HG02852 (cell line): ENCODE data around the gene OR1E2.
"Not testable (repeated sequence)": the region's sequence is repeated elsewhere in the genome, so short reads cannot be mapped to it uniquely, and the experiment has no call there.

Source experiments
- ATAC-seq: cut with Tn5 transposase; IDR thresholded peaks from one replicate; pipeline ENCODE4 v1.9.1; 2021; ENCODE audit warnings: mild to moderate bottlenecking, moderate library complexity; ENCODE audit not compliant: unreplicated experiment

Gene OR1E2, protein sequence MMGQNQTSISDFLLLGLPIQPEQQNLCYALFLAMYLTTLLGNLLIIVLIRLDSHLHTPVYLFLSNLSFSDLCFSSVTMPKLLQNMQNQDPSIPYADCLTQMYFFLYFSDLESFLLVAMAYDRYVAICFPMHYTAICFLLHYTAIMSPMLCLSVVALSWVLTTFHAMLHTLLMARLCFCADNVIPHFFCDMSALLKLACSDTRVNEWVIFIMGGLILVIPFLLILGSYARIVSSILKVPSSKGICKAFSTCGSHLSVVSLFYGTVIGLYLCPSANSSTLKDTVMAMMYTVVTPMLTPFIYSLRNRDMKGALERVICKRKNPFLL

GRCh38 chr17:3433741-3434140, at the start of gene OR1E2:
TSS of gene OR1E2 (minus strand) at chr17:3433841. CDS start at chr17:3433841, 0 bp downstream.
- no peak for ATAC-seq

DNA sequence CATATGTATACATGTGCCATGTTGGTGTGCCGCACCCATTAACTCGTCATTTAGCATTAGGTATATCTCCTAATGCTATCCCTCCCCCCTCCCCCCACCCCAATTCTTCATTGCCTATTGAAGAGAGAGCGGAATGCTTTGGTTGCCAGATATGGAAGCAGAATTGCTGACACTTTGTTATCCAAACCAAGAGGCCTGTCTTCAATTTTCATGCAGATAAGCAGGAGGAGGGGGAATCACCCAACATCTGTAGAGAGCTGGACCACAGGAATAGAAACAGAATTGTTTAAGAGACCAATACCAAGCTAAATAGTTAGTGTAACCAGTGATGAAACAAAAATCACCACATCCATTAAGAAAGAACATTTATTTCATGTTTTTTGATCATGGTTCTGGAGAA, 49.2 kb upstream of the OR1E2 start:
- ATAC-seq = no peak

DNA sequence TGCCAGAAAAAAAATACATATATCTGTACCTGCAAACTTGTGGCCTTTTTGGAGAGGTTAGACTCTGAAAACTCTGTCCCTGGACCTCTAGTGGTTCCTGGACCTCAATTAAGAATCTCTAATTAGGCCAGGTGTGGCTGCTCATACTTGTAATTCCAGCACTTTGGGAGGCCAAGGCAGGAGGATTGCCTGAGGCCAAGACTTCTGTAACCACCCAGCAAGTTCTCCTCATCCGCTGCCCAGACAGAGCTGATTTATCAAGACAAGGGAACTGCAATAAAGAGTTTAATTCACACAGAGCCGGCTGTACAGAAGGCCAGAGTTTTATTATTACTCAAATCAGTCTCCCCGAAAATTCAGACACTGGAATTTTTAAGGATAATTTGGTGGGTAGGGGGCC, 46.3 kb upstream of the OR1E2 start:
- no peak for ATAC-seq

DNA sequence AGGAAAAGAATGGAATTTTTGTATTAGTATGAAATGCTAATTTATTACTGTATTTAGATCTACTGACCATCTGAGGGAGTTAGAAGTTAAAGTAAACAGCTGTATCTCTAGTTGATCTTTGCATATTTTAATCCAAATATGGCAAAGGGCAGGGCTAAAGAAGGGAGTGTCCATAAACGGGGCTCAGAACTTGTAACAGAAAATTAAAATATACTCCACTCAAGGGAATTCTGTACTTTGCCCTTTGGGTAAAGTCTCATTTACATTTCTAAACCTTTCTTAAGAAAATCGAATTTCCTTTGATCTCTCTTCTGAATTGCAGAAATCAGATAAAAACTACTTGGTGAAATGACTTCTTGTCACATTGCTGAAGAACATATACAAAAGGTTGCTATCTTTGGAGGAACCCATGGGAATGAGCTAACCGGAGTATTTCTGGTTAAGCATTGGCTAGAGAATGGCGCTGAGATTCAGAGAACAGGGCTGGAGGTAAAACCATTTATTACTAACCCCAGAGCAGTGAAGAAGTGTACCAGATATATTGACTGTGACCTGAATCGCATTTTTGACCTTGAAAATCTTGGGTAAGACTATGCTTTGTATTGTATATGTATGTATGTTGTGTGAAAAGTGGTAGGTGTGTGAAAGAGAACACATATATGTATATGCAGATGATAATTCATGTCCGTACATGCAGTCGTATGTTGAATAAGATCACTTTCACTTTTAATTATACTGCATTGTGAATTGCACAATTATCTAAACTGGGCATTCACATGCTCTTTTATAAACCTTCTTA, 42.4 kb upstream of the OR1E2 start, which contains the start of gene ASPA:
TSS of gene ASPA (plus strand) at position 186 of the 799 bp plus-strand sequence. CDS start at position 349, 163 bp downstream.
- ATAC-seq = no peak

DNA sequence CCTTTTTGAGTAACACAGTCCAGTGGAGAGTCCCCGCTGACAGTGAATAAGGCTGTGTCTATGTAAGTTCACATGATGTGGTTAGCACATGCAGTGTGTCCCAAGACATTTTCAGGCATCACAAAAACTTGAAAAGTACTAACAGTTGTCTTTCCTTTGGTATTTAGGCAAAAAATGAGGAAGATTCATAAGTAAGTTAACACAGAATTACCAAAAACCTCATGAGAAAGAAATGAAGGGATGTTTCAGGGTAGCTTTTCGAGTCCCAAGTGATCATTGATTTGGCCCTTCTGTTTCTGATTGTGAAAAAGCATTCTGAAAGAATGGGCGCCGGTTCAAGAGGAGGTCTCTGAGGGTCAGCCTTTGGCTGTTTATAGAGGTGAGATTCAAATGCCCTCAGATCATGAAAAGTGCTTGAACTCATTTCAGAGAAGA, 41.6 kb upstream of the OR1E2 start:
- ATAC-seq = no peak

DNA sequence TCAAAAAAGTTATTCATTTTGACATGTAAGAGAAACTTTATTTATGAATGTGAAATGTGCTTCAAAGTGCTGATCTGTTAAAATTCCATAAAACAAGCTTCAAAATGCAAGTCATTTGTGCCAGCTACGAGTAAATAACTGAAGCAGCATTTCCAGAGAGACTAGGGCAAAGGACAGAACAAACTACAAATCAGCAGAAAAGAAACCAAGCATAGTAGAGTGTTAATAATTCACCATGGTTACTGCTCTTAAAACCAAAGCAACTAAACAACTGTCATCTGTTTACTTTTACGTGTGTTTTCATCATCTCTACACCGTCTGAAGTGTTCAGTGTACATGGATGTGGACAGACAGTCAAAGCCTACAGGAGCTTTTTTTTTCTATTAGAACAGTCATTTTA, 40.6 kb upstream of the OR1E2 start:
- ATAC-seq = no peak

GRCh38 chr17:3472137-3472536, 38.5 kb upstream of the OR1E2 start:
- no peak for ATAC-seq

DNA sequence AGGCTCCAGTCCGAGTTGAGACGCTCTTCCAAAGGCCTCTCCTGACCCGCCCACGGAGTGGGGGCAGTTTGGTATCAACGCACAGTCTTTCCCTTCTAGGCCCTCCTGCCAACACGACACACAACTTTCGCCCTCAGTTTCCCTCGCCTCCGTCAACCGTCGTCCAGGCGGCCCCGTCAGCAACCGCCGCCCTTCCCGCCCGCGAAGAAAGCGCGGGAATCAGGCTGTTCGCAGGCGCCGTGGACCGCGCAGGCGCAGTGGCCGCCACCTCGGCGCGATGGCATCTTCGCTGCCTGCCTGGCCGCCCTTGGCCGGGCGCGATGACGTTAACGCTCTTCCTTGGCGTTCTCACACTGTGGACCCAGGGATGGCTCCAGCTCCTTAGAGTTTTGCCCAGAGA, 38.0 kb upstream of the OR1E2 start, which contains the start of gene SPATA22:
TSS of gene SPATA22 (minus strand) at position 221 of the 400 bp plus-strand sequence. CDS start 2,494 bp downstream, outside the sequence.
- no peak for ATAC-seq

DNA sequence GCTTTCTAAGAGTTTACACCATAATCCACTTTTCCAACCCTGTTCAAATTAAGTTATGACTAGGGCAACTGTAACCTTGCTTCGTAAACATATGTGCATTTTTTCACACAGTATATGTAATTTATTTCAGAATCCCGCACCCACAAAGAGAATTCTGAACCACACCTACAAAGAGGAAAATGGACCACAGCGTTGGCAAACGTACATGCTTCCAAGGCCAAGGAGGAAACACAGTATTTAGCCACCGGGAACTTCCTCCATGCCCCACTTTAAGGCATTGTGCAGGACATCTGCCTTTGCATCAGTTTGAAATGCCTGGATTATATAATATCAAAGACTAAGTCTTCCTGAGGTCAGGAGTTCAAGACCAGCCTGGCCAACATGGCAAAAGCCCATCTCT, 35.9 kb upstream of the OR1E2 start:
- ATAC-seq = no peak

DNA sequence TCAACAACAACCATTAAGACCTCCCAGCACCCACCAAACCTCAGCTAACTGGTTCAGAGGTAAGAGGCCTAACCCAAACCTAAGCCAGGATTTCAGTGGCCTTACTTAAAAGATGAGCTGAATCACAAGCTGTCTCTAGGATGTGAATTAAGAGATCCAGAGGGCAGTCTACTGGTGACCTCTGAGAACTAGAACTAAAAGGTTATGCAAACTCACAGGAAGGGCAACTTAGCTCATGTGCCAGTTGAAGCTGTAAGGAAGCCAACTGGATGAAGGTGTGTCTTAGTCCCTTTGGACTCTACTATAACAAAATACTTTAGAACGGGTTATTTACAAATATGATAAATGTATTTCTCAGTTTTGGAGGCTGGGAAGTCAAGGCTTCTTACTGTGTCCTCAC, 32.7 kb upstream of the OR1E2 start:
- not testable (repeated sequence) for ATAC-seq

GRCh38 chr17:3448059-3448665, 14.5 kb upstream of the OR1E2 start:
- no peak for ATAC-seq

- no peak for ATAC-seq
Observed at GRCh38 chr17:3447625-3448024, 14.0 kb upstream of the OR1E2 start.

DNA sequence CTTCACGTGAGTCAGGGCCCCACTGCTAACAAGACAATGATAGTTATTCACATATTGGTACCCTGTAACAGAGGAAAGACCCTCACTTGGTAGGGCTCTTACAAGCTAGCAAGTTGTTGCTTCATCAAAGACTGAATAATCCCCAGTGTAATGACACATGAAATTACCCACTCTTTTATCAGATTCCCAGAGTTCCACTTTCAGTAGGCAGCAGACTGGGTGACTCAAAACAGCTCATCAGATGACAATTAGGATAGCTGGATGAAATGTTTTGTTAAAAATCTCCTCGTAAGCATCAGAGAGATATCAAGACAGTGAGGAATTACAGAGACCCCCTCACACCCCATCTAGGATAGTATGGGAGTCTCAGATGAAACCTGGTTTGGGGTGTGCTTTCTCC, 6.8 kb upstream of the OR1E2 start:
- no peak for ATAC-seq

DNA sequence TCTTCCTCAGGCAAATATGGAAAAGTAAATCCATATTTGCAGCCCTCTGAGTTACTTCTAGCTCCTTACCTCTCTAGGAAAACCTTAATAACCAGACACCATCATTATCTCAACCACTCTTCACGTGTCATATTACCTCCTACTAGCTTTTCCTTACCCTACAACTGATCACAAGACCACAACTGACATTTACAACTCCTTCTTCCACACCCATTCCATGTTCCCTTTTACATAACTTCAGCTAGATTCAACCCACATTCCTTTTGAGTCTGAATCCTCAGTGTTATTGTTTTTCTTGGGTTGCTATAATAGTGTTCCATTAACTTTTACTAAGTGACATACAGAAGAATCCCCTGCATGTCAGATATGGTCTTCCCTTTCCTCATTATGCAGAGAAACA, 4.7 kb upstream of the OR1E2 start:
- no peak for ATAC-seq

GRCh38 chr17:3433215-3433614, 426 bp downstream of the OR1E2 start:
- ATAC-seq = not testable (repeated sequence)

GRCh38 chr17:3418222-3418621, 15.4 kb downstream of the OR1E2 start:
- no peak for ATAC-seq

DNA sequence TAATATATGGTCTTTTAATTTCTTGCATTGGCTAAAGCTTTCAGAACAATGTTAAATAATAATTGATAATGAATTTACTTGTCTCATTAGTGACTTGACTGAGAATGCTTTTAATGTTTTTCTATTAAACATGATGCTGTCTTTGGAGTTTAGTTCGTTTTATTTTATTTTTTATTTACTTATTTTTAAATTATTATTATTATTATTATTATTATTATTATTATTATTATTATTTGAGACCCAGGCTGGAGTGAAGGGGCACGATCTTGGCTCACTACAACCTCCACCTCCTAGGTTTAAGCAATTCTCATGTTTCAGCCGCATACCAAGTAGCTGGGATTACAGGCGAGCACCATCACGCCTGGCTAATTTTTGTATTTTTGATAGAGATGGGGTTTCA, 18.0 kb downstream of the OR1E2 start:
- no peak for ATAC-seq

GRCh38 chr17:3412216-3412615, 21.4 kb downstream of the OR1E2 start:
- not testable (repeated sequence) for ATAC-seq

DNA sequence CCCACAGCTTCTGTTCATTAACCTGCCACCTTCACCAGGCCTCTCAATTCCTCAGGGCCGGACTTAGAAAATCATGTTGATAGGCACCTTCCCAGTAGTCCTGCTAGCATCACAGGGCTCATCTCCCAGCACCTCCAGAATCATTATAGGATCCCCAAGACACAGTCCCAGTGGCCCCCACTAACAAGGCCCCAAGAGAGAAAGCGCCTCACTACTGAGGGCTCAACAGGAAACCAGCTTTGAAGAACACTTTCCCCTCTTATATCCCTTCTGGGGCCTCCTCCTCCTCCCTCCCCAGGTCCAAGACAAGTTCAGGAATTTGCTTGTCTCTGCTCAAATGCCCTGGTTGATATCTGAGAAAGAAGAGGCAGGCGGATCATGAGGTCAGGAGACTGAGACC, 22.6 kb downstream of the OR1E2 start, which contains the start of gene OR3A3:
TSS of gene OR3A3 (plus strand) at position 301 of the 400 bp plus-strand sequence.
- ATAC-seq = no peak

DNA sequence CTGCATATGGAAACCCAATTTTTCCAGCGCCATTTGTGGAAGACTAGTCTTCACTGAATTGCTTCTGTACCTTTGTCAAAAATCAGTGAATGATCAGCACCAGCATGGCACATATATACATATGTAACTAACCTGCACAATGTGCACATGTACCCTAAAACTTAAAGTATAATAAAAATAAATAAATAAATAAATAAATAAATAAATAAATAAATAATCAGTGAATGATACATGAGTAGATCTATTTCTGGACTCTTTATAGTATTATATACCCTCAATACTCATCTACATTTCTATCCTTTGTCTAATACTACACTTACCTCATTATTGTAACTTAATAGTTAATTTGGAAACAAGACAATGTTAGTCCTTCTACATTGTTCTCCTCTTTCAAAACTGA, 29.8 kb downstream of the OR1E2 start:
- not testable (repeated sequence) for ATAC-seq

- ATAC-seq = no peak
Observed at GRCh38 chr17:3401786-3402185, 31.9 kb downstream of the OR1E2 start.
